GM12892 (cell line): ENCODE data around the gene DDX31.

Experiments used
- DNase-seq: peaks from one replicate; pipeline ENCODE4 v3.0.0; 2011; ENCODE audit not compliant: insufficient read length
- FAIRE-seq: peaks from 2 replicates; lab custom pipeline; 2011; peaks lifted over from hg19 to GRCh38; lab: Jason Lieb, UNC
- POLR2A ChIP-seq: IDR thresholded peaks from 2 replicates; pipeline ENCODE4 v1.6.1; 2011; ENCODE audit warnings: low read depth, low read length, control low read depth
- POLR2AphosphoS5 ChIP-seq: IDR thresholded peaks from 2 replicates; pipeline ENCODE4 v1.6.1; 2011; ENCODE audit warnings: low read depth, low read length, control low read depth
- TAF1 ChIP-seq: IDR thresholded peaks from 2 replicates; pipeline ENCODE4 v1.6.1; 2011; ENCODE audit warnings: low read depth, mild to moderate bottlenecking, control low read depth, low read length, borderline replicate concordance

DDX31 gene

GRCh38 chr9:132547976-132548730 is 121.6 kb downstream of the DDX31 start:
- FAIRE-seq (no peak), DNase-seq (no peak)
- TF ChIP-seq POLR2AphosphoS5 = no peak
- TF ChIP-seq TAF1 = no peak
- no peak for TF ChIP-seq POLR2A

- TF ChIP-seq POLR2AphosphoS5 (no peak), TAF1 (no peak), POLR2A (no peak)
- DNase-seq = no peak
- no peak for FAIRE-seq
These were observed 122.3 kb downstream of the DDX31 start for GRCh38 chr9:132547436-132547835.

GRCh38 chr9:132547052-132547431 is 122.7 kb downstream of the DDX31 start:
- no peak for DNase-seq
- FAIRE-seq = no peak
- TF ChIP-seq TAF1 = no peak
- TF ChIP-seq POLR2AphosphoS5 = no peak
- no peak for TF ChIP-seq POLR2A

GRCh38 chr9:132546148-132547051 is 123.4 kb downstream of the DDX31 start:
- TF ChIP-seq TAF1 (no peak), POLR2A (no peak)
- no peak for DNase-seq
- FAIRE-seq = no peak

DNA sequence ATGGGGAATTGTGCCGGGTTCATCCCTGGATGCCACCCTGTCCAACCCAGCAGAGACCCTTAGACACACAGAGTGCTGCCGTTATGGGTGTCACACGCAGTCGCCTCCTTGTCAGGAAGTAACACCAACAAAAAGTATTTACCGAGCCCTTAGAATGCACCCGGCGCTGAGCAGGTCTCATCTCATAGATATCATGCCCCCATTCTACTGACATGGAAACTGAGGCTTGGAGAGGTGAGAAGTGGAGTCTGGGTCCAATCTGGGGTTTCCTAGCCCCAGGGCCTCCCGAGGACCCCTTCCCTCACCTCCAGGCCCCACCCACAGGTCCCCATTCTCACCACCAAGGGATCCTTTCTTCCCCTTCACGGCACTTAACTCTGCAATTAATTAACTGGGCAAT is 124.2 kb downstream of the DDX31 start:
- DNase-seq = no peak
- no peak for TF ChIP-seq POLR2A
- no peak for TF ChIP-seq POLR2AphosphoS5
- TF ChIP-seq TAF1 = no peak
- no peak for FAIRE-seq

GRCh38 chr9:132543960-132544359 is 125.8 kb downstream of the DDX31 start:
- DNase-seq (no peak), FAIRE-seq (no peak)
- TF ChIP-seq POLR2A (no peak), TAF1 (no peak), POLR2AphosphoS5 (no peak)

GRCh38 chr9:132543251-132543650 is 126.5 kb downstream of the DDX31 start:
- no peak for TF ChIP-seq TAF1
- no peak for TF ChIP-seq POLR2AphosphoS5
- TF ChIP-seq POLR2A = no peak
- DNase-seq = no peak
- no peak for FAIRE-seq
